Measurements from ENCODE around the gene CRCP. TPM values are rescaled to one million over a fixed set of nuclear protein-coding genes. Genes with fewer than 3 reads are reported as not detected.

CRCP gene
- total and polyA plus RNA-seq, 2 experiments from 2014 or later: 36.1 to 43.4 TPM

GRCh38 chr7:66150471-66150870, 35.8 kb downstream of the CRCP start (continued):
- TF ChIP-seq REST (IDR thresholded peaks at IDR 0.05; ENCODE audit: unreplicated experiment): no peak
- TF ChIP-seq CTCF (conservative IDR thresholded peaks at IDR 0.05; ENCODE audit: low read depth in 2 of 2): no peak
- no peak for TF ChIP-seq EZH2 (IDR thresholded peaks at IDR 0.05; ENCODE audit: low read depth, unreplicated experiment)
- TF ChIP-seq POLR2AphosphoS5 (IDR thresholded peaks at IDR 0.05; ENCODE audit: low read depth): no peak
- TF ChIP-seq ZNF114 (CRISPR knock-in tag; IDR thresholded peaks at IDR 0.05): no peak
- TF ChIP-seq NANOG (IDR thresholded peaks at IDR 0.05; ENCODE audit: borderline replicate concordance): no peak

- no peak overlapping the region for H3K4me3 ChIP-seq
- no peak overlapping the region for H2AFZ ChIP-seq
- Mint-ChIP-seq H3K9me3 (no peaks in the 10 kb centered on the region), H3K4me1 (peaks cover 18% of the 10 kb centered on the region), H3K27ac (peak overlapping the region; percentile 77), H3K4me3 (no peak overlapping the region; the same call in 2 of the 3 replicates), H3K36me3 (ENCODE audit: low read depth) (peaks cover 57% of the 10 kb centered on the region), H3K27me3 (ENCODE audit: insufficient read depth, low read depth, poor library complexity) (peaks cover 7% of the 10 kb centered on the region)
- peak; percentile 57 for DNase-seq (ENCODE audit: low spot score)
- H3K36me3 ChIP-seq (ENCODE audit: insufficient read depth): no peaks in the 10 kb centered on the region; the same call in 1 of the 2 replicates
- H3K9me2 ChIP-seq (ENCODE audit: insufficient read depth): no peaks in the 10 kb centered on the region
- H4K20me1 ChIP-seq (replicated peaks; ENCODE audit: insufficient read depth): peaks cover 20% of the 10 kb centered on the region
- ATAC-seq: peak; percentile 93
- H3K27me3 ChIP-seq (ENCODE audit: insufficient read depth): no peaks in the 10 kb centered on the region
- H3F3A ChIP-seq (replicated peaks; ENCODE audit: low read depth): 0 out of 2 replicates have a peak, but pooled peaks cover 3% of the 10 kb centered on the region
- H3K4me2 ChIP-seq: 0 out of 2 replicates have a peak overlapping the region, but pooled peaks have one; percentile 34
- H3K4me1 ChIP-seq (ENCODE audit: insufficient read depth): peaks cover 13% of the 10 kb centered on the region; the same call in 1 of the 2 replicates
- H3K79me2 ChIP-seq (replicated peaks; ENCODE audit: insufficient read depth): no peaks in the 10 kb centered on the region
- peak overlapping the region; percentile 40; the same call in 1 of the 2 replicates for H3K27ac ChIP-seq (ENCODE audit: low read depth)
- no peak for TF ChIP-seq EZH2phosphoT487 (IDR thresholded peaks at IDR 0.05; ENCODE audit: unreplicated experiment)
- TF ChIP-seq CTCF (conservative IDR thresholded peaks at IDR 0.05; ENCODE audit: low read depth in 2 of 2): no peak
- TF ChIP-seq NANOG (IDR thresholded peaks at IDR 0.05; ENCODE audit: borderline replicate concordance): no peak
- no peak for TF ChIP-seq ZNF331 (CRISPR knock-in tag; IDR thresholded peaks at IDR 0.05; ENCODE audit: low read depth)
- no peak for TF ChIP-seq STAT1 (IDR thresholded peaks at IDR 0.05; ENCODE audit: unreplicated experiment)
- no peak for TF ChIP-seq CREB1 (CRISPR knock-in tag; IDR thresholded peaks at IDR 0.05; ENCODE audit: low read depth)
- no peak for TF ChIP-seq ZNF114 (CRISPR knock-in tag; IDR thresholded peaks at IDR 0.05)
Measured at GRCh38 chr7:66152371-66153191, 37.9 kb downstream of the CRCP start.
